Measurements from ENCODE around the gene FLII. TPM values are rescaled to one million over a fixed set of nuclear protein-coding genes. Genes with fewer than 3 reads are reported as not detected.

Gene FLII
- total RNA-seq, 2 donors from 2014 or later: 247 to 285 TPM

GRCh38 chr17:18205861-18206260, 52.7 kb downstream of the FLII start:
- DNase-seq (ENCODE audit: low spot score) (no peak), ATAC-seq (peak in 1 of 2 donors; percentile 20)
- H3K36me3 Mint-ChIP-seq: peaks cover 7% of the 10 kb centered on the region
- H3K9me3 Mint-ChIP-seq: no peaks in the 10 kb centered on the region
- H3K27me3 Mint-ChIP-seq: no peaks in the 10 kb centered on the region
- no peak overlapping the region for H3K27ac Mint-ChIP-seq
- no peak overlapping the region for H3K4me3 Mint-ChIP-seq
- peaks cover under 1 to 17% of the 10 kb centered on the region in 2 donors for H3K4me1 Mint-ChIP-seq (ENCODE audit: low read depth in 2 of 2)

- no peaks in the 10 kb centered on the region for H3K9me3 Mint-ChIP-seq
- ATAC-seq (no peak), DNase-seq (ENCODE audit: low spot score) (no peak)
- H3K4me1 Mint-ChIP-seq (ENCODE audit: low read depth in 2 of 2): peaks cover 22 to 37% of the 10 kb centered on the region in 2 donors
- peaks cover 2% of the 10 kb centered on the region for H3K36me3 Mint-ChIP-seq
- no peaks in the 10 kb centered on the region for H3K27me3 Mint-ChIP-seq
- H3K27ac Mint-ChIP-seq: no peak overlapping the region
- H3K4me3 Mint-ChIP-seq: no peak overlapping the region
These were observed 55.2 kb downstream of the FLII start for GRCh38 chr17:18203308-18203707.

GRCh38 chr17:18201108-18201507, 57.4 kb downstream of the FLII start:
- ATAC-seq (no peak), DNase-seq (ENCODE audit: low spot score) (no peak)
- Mint-ChIP-seq H3K4me1 (ENCODE audit: low read depth in 2 of 2) (peaks cover 29 to 46% of the 10 kb centered on the region in 2 donors), H3K9me3 (no peaks in the 10 kb centered on the region), H3K27ac (no peak overlapping the region), H3K27me3 (no peaks in the 10 kb centered on the region), H3K36me3 (peaks cover 9% of the 10 kb centered on the region), H3K4me3 (no peak overlapping the region)

- DNase-seq (ENCODE audit: low spot score): no peak
- Mint-ChIP-seq H3K4me1 (ENCODE audit: low read depth in 2 of 2) (peaks cover 32 to 55% of the 10 kb centered on the region in 2 donors), H3K4me3 (no peak overlapping the region), H3K27ac (peak overlapping the region in 1 of 2 donors; percentile 2), H3K9me3 (no peaks in the 10 kb centered on the region), H3K36me3 (peaks cover 9% of the 10 kb centered on the region), H3K27me3 (no peaks in the 10 kb centered on the region)
- ATAC-seq: no peak
These were observed 60.0 kb downstream of the FLII start for GRCh38 chr17:18198530-18198929.

- Mint-ChIP-seq H3K4me1 (ENCODE audit: low read depth in 2 of 2) (peaks cover 34 to 53% of the 10 kb centered on the region in 2 donors), H3K9me3 (no peaks in the 10 kb centered on the region), H3K27ac (peak overlapping the region in 1 of 2 donors; percentile 2), H3K27me3 (no peaks in the 10 kb centered on the region), H3K4me3 (no peak overlapping the region), H3K36me3 (peaks cover 9% of the 10 kb centered on the region)
- DNase-seq (ENCODE audit: low spot score): no peak
- no peak for ATAC-seq
These were observed 60.9 kb downstream of the FLII start for GRCh38 chr17:18197535-18198194.

- Mint-ChIP-seq H3K4me1 (ENCODE audit: low read depth in 2 of 2) (peaks cover 40 to 53% of the 10 kb centered on the region in 2 donors), H3K9me3 (no peaks in the 10 kb centered on the region), H3K4me3 (no peak overlapping the region), H3K36me3 (peaks cover 9% of the 10 kb centered on the region), H3K27ac (no peak overlapping the region), H3K27me3 (no peaks in the 10 kb centered on the region)
- ATAC-seq (no peak), DNase-seq (ENCODE audit: low spot score) (no peak)
These were observed 63.3 kb downstream of the FLII start for GRCh38 chr17:18195246-18195645.

Other genes with a start within 250 kb of the FLII start
- 10 to 100 TPM; 40.1 to 52.1 TPM for gene ATPAF2, start 219.6 kb downstream of the FLII start, total RNA-seq
- gene GID4, start 219.3 kb downstream of the FLII start, total RNA-seq: 1 to 10 TPM; 7.5 to 9.0 TPM
- 10 to 100 TPM; 49.9 to 84.3 TPM for gene DRG2, start 170.8 kb downstream of the FLII start, total RNA-seq
- 1 to 10 TPM; 1.0 to 2.0 TPM for gene MYO15A, start 150.0 kb downstream of the FLII start, total RNA-seq
- 100 to 1,000 TPM; 121 to 123 TPM for gene ALKBH5, start 74.9 kb downstream of the FLII start, total RNA-seq
- 10 to 100 TPM; 16.6 to 23.0 TPM for gene LLGL1, start 33.1 kb downstream of the FLII start, total RNA-seq
- 1 to 10 TPM; 6.8 to 8.1 TPM for gene MIEF2, start 1.9 kb upstream of the FLII start, total RNA-seq
- 100 to 1,000 TPM in 1 of 2 donors, 10 to 100 TPM in 1; 65.6 to 144 TPM for gene TOP3A, start 56.3 kb upstream of the FLII start, total RNA-seq
- 10 to 100 TPM; 29.1 to 32.1 TPM for gene SMCR8, start 56.6 kb upstream of the FLII start, total RNA-seq
- gene SHMT1, start 104.8 kb upstream of the FLII start, total RNA-seq: 10 to 100 TPM; 24.8 to 70.6 TPM
- gene EVPLL, start 119.0 kb upstream of the FLII start, total RNA-seq: not detected
- under 1 TPM in 1 of 2 donors, not detected in 1; 0.38 TPM for gene LGALS9C, start 218.1 kb upstream of the FLII start, total RNA-seq

Measured in natural killer cell treated with Interleukin-12 subunit alpha and Interleukin-12 subunit beta and Interleukin-15 and Interleukin-18, amount 100 ng/mL, for 72 hours (primary cell).